Right renal pelvis (tissue), 4 donors: ENCODE data around the gene HVCN1. TPM values are rescaled to one million over a fixed set of nuclear protein-coding genes. Genes with fewer than 3 reads are reported as not detected.
"Not testable (repeated sequence)": the region's sequence is repeated elsewhere in the genome, so short reads cannot be mapped to it uniquely, and the experiment has no call there.

Experiments
- DNase-seq, 4 donors: peaks; one replicate each; pipeline ENCODE4 v3.0.0-alpha.2; 2013; ENCODE audit warnings: low read depth in 4 of 4, low spot score in 3 of 4, missing footprints in 1 of 4
- polyA plus RNA-seq, 4 donors: library from polyadenylated mRNA; unstranded; fragments of 120-200 nt; gene quantifications; one replicate each; pipeline ENCODE4 v1.2.1, GENCODE V29; 2013; ENCODE audit not compliant: insufficient read length in 4 of 4

HVCN1 gene
- polyA plus RNA-seq, 4 donors: 9.1 to 11.2 (median 10.2) TPM

DNA sequence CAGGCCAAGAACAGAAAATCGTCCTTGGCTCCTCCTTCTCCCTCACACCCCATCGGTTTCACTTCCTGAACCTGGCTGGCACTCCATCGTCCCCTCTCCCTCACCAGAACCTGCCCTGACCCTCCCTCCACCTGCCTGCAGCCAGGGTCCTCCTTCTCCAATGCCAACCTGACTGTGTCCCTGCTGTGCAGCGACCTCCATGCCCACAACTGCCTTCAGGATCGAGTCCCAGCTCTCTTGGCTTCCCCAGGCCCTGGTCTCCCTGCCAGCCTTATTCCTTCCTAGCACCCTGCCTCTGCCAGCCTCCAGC lies 19.8 kb downstream of the HVCN1 start:
- no peak for DNase-seq

DNA sequence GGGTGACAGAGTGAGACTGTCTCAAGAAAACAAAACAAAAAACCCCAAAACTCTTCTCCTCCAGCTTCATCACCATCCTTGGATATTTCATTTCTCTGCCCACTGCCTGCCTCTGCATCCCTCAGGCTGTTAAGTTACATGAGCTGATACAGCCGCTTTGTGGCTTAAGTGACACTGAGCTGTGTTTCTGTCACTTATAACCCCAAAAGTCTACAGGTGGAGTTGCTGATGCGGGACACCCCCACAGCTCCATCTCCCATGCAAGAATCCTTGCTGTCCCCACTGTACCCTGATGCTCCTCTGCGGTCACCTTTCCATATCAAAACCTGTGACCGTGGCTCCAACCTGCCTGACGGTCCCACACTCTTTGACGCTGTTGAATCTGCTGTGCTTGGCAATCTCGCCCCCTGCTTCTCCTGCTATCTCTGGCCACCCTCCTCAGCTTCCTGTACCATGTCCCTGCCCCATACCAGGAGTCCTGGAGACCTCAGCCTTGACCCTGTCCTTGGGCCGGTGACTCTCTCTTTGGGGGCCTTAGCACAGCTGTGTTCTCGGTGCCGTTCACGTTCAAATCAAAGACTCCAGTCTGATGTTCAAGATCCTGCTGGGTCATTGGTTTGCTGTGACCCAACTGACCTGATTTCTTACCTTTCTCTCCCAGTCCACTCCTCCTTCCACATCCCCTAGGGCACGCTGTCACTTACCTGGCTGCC lies 20.3 kb downstream of the HVCN1 start:
- DNase-seq: no peak

DNA sequence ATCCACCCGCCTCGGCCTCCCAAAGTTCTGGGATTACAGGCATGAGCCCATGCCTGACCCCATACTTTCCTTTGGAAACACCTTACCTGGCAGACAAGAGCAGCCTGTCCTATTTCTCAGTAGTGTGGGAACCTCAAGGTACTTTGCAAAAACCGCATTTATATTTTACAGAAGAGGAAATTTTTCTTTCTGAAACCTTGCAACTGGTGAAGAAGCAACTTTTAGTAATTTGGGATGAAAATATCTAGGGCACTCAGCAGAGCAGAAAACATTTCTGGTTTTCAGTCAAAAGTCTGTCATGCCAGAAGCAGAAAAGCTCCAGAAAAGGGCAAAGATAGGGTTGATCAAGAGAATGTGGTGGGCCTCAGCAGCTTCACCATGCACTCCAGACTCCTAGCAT lies 21.2 kb downstream of the HVCN1 start:
- DNase-seq: no peak

DNA sequence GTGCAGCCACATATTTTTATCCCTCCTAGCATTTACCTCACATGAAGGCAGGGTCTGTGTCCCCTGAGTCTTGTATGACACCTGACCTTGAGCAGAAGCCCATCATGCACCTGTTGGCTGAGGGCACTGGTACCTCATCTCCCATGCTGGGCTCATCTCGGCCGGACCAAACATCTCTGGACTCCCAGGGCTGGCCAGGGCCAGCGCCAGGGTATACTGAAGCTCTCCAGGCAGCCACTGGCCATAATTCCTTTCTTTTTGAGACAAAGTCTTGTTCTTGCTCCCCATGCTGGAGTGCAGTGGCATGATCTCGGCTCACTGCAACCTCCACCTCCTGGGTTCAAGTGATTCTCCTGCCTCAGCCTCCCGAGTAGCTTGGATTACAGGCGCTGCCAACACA lies 22.0 kb downstream of the HVCN1 start:
- DNase-seq: no peak

DNA sequence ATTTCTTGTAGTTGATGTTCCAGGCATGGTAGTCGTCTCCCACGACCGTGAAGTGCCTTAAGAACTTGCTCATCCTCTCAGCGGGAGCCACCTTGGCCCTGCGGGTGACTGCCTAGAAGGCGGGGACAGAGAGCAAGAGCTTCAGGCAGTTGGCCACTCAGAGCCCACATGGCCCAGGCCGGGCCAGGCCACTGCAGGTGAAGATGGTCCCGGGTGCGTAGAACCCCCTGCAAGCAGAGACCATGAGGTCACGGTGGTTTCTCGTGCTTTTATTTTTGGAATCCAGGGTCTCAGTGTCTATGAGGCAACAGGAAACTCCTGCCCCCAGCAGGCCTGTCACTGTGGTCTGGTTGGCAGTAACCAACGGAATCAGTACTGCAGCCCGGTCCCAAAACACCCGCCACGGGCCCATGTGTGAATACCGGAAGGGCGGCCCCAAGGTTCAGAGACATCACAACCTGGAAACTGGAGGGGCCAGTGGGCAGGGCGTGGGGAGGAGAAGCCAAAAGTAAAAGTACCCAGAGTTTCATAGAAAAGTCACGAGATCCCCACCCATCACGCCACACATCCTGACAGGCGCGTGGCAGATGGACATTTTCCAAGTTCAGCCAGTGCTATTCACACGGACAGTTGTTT lies 27.5 kb downstream of the HVCN1 start:
- DNase-seq: no peak

DNA sequence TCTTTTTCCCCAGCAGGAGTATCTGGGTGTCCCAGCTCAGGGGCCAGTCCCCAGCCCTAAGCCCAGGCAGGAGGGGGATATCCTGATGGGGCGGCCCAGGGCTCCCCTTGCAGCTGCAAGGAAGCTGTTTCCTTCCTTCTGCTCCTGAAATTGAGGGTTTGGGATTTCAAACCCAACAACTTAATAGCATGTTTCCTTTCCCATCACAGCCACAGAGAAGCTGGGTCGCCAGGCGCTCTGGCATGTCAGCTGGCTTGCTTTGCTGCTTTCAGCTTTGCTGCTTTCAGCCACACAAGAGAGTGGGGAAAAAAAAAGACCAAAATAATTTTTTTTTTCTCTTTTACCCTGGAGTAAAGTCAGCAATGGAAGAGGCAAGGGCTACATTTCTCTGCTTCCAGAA lies 30.0 kb downstream of the HVCN1 start:
- DNase-seq: no peak

DNA sequence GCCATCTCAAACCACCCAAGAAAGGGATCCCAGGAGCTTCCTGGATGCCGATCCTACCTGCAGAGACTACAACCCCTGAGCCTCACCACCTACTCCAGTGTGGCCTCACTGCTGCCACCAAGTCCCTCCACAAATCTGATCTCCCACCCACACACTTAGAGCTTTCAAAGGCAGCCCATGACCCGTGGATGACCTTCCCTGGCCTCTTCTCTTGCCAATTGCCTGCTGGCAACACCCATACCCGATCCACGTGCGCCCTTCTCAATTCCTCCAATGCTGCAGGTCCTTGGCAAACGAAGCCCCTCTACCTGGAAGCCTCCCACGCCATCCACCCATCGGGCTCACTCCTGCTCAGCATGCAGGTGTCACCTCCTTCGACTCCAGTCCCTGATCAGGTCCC lies 30.7 kb downstream of the HVCN1 start:
- DNase-seq: no peak

DNA sequence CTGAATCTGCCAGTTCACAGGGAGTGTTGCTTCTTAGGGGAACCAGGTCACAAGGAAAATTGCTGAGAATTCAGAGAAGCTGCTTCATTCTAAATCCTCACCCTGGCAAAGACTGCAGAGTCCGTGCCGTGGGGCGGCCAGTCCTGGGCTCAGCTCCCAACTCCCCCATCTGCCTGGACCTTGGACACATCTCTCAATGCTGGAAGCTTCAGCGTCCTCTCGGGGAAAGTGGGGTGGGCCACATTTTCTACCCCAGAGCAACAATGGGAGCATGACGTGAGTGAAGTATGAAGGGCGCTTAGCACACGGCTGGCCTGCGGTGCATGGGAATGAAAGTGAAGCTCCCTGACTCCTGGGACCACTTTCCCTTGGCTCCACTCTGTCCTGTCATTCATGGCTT lies 31.2 kb downstream of the HVCN1 start:
- no peak for DNase-seq

DNA sequence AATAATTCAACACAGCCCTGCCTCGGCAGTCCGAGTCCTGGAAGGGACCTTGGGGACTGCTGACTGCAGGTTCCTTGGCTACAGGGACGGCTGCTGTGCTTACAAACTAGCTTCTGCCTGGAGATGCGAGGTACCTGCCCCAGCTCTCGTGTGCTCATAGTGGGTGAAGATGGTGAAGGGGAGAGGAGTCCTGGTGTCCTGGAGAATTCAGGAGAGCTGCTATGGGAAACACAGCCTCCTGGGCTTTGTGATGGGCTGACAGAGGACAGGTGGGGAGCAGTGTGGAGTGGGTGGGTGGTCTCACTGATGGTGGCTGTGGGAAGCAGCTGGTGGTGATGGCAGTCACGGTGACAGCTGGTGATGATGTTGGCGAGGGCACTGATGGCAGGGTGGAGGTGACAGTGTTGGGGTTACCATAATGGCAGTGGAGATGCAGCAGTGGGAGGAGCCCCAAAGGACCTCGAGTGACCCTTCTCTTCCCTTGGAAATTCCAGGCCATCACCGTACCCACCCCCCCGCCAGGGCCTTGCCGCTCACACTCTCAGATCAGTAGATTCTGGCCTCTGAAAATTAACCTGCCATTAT lies 32.8 kb downstream of the HVCN1 start:
- no peak for DNase-seq

DNA sequence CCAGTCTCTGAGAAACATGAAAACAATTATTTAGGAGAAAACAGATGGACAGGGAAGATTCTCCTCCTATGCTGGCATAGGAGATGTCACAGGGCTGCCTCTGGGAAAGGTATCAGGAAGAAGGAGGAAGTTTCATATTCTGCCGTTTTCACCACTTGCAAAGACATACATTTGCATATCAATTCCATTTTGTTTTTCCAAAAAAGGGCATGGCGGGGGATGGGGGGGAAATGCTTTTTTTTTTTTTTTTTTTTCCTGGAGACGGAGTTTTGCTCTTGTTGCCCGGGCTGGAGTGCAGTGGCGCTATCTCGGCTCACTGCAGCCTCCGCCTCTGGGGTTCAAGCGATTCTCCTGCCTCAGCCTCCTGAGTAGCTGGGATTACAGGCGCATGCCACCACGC lies 34.7 kb downstream of the HVCN1 start:
- not testable (repeated sequence) for DNase-seq

DNA sequence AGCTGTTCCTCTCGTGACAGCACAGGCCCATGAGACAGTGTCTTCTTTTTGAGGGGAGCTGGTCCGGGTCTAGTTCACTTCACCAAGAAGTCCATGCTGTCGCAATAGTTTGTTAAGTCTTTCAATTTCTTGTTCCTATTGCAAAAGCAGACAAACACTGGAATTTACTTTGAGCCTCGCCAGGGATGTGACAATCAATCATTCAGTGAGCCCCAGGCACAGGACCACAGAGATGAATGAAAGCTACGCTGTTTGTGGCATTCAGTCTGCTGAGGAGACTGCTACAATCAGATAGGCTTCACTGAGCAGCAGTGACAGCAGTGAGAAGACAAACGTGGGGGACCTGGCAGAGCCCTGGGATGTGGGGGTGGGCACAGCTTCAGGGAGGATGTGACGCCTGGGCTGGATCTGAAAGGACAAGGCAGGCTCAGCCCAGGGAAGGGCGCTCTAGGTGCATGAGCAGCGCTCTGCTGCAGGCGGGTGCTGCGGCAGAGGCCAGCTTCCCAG lies 39.5 kb downstream of the HVCN1 start:
- DNase-seq: peak in 1 of 4 donors; percentile 20

DNA sequence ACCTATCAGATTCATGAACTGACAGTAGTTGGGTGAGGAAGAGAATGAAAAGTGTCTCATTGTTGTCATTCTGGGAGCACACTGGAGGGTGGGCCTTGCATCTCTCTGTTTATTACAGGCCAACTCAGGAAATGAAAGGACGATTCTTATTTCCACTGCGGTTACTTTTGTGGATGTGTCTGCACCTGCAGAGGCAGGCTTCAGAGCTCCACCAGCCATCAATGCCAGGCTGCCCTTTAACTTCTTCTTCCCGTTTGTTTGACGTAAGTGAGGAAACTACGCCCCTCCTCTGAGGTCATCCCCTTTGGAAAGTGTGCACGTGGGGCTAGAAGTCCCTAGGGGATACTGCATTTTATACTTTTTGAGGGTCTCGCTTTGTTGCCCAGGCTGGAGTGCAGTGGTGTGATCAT lies 41.3 kb downstream of the HVCN1 start:
- no peak for DNase-seq

DNA sequence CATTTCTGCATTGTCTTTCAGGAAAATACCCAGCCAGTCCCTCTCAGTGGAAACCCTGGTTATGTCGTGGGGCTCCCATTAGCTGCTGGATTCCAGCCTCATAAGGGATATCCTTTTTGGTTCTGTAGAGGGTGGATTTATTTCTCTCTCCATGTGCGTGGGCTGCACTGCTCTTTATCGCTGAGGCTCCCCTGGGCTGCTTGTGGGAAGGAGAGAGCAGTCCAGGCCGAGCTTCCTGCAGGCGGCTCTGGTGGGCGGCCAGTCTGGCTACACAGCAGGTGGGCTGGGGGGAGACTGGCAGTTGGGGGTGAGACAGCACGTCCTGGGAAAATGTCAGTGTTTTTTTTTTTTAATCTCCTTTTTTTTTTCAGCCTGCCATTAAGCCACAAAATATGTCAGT lies 47.4 kb downstream of the HVCN1 start:
- DNase-seq: no peak

DNA sequence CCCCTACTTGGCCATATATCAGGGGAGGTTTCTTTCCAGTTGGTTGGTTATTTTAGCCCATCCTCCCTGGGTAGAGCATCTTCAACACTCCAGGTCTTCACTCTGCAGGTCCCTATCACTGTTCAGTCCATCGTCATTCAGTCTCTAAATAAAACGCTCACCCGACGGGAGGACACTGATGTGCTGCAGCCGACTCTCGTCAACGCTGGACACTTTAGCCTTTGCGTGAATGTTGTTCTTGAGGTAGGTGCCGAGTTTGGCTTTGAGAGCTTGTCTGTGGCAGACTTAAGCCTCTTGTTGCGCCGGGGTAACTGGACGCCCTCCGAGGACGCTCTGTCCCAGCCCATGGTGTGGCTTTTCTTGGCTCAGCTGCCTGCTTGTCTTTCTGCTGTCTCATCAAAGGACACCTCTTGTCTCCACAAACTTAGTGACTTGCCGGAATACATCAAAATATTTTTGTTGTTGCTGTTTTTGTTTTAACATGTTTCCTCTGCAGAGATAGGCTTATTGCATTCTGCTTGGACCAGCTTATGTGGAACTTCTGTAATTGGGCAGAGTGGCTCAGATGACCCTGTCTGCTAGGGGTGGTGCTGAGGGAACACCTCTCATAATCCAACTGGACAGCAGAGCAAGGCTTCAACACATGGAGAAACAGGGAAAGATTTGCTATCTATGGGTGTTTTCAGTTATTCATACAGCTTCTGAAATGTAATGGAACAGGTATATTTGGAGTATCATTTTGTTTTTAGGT lies 48.5 kb downstream of the HVCN1 start:
- no peak for DNase-seq

DNA sequence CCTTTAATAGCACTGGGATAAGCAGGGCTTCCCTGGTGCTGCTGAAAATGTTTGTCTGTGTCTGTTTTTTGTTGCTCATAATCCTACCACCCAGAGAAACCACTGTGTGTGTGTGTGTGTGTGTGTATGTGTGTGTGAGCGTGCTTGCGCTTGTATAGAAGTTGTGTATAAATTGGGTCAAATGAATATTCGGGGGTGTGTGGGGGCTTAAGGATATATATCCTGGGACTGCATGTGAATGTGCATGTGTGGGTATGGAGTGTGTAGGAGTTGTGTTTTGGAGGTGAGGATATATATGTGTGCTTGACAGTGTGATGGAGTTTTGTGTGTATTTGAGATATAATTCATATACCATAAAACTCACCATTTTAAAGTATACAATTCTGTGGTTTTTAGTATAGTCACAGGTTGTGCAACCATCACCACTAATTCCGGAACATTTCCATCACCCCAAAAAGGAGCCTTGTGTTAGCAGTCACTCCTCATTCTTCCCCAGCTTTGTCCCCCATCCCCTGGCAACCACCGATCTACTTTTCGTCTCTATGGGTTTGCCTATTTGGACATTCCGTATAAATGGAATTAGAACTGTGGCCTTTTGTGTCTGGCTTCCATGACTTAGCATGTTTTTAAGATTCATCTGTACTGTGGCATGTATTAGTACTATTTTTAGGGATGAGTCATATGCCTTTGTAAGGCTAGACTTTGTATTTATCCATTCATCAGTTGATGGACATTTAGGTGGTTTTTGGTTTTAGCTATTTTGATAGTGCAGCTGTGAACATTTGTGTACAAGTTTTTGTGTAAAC lies 49.4 kb downstream of the HVCN1 start:
- DNase-seq: no peak

DNA sequence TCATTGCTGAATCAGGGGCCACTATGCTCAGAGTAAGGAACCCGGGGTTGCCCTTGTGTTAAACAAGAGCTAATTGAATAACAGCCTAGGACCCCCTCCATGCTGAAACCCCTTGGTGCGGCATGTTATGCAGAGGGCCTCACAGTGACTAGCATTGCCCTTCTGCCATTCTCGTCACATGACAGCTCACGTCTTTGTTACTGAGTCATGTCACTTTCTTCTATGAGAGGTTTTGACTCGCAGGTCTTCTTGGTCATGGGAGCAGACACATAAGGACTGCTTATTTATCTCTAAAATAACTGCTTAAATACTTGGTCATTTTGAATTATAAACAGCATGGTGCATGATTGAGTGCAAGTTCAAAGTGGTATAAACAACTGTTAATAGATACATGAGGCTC lies 50.1 kb downstream of the HVCN1 start:
- no peak for DNase-seq

DNA sequence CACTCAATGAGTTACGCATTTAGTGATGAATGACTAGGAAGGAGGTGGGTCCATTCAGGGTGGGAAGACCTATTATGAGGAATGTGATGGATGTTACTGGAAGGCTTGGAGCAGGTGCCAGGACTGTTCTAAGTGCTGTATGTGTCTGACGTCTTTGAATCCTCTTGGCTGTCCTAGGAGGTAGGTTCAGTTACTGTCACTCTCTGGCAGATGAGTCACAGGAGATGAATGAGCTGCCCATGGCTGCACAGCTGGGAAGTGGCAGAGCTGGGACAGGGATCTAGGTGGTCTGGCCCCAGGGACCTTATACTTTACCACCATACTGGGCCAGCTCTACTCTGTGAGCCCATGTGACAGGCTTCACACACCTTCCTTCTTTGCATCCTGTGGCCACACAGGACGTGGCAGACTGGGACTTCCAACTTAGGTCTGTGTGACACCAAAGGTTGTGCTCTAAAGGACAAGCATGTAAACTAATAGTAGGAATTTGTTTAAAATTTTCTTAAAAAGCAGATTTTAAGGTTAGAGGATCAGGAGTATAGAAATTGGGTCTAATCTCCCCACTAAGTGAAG lies 51.0 kb downstream of the HVCN1 start:
- no peak for DNase-seq

DNA sequence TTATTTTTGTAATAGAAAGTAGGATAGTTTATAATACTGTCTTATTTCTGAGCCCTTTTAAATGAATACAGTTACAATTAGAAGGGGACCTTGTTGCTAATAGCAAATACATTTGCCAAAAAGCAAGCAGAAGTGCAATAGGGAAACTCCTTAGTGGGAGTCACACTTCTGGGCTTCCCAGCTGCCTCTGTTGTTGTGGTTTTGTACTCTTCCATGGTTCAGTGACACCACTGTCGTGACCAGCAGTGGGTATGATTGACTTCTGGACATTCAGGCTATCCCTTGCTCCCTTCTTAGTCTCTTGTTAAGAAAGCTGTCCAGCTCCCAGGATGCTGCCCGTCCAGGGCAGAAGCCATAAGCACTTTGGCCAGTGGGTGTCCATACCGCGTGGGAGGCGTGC lies 52.4 kb downstream of the HVCN1 start:
- DNase-seq: no peak

DNA sequence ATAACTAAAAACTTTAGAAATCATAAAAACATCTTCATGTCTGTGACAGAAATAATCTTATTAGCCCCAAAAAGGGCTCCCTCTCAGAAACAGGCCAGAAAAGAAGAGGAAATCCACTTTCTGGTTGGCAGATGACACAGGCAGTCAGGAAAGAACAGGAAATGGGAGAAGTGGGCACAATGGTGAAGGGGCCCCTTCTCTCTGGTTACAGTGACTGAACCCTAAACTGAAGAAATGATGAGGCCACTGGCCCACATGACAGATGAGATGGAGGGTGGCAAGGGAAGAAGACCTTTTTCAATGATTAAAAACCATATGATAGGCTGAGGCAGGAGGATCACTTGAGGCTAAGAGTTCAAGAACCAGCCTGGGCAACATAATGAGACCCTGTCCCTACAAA lies 53.9 kb downstream of the HVCN1 start:
- no peak for DNase-seq

DNA sequence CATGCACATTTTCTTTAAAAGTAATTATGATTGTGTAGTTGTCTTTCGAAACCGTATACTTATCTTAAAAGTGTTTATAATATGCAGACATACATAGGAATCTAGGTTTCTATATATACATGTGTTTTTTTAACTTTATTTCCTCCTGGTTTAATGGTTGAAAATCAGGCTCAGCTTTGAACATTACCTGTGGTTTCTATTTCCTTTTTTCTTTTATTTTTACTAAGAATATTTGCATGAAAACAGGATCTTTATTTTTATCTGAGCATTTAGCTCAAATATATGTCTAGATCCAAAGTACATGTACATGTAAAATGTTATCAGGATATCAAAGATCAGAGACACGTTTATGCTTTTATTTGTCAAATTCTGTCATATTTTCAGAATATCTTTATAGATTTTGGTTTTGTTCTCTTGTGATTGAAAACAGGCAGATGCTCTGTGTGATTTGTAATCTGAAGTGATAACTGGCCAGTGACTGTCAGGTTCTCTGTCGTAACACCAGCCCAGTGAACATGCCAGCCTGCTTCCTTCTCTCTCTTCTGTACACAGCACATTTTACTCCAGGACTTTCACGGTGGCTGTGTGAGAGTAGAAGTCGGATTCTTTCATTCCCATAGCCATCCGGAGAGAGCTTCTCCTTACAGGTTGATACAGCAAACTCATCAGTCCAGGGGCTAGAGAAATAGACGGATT lies 61.3 kb downstream of the HVCN1 start:
- no peak for DNase-seq
